Central memory CD4-positive, alpha-beta T cell (primary cell): ENCODE data around the gene HELZ2.
"Not testable (repeated sequence)": the region's sequence is repeated elsewhere in the genome, so short reads cannot be mapped to it uniquely, and the experiment has no call there.

Experiments
- DNase-seq: peaks from one replicate; pipeline ENCODE4 v3.0.0; 2022

Gene HELZ2

DNA sequence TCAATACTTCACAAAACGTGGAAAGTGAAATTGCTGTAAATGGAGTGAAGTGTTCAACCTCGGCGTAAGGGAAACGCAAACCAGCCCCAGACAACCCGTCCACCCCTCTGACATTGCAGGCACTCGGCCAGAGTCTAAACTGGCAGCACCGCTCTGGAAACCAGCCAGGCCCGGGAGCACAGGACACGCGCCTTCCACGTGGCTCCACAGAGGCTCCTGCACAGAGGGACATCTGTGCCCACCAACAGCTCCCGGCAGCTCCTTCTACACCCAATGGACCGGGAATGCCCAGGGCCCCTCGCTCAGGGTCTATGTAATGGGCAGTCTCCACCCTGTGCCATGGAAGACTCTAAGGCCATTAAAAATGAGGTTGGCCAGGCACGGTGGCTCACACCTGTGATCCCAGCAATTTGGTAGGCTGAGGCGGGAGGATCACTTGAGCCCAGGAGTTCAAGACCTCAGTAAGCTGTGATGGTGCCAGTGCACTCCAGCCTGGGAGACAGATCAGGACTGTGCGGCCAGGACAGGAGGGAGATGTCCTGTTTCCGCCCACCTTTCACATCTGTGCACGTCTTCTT lies 3.4 kb upstream of the HELZ2 start:
- no peak for DNase-seq

DNA sequence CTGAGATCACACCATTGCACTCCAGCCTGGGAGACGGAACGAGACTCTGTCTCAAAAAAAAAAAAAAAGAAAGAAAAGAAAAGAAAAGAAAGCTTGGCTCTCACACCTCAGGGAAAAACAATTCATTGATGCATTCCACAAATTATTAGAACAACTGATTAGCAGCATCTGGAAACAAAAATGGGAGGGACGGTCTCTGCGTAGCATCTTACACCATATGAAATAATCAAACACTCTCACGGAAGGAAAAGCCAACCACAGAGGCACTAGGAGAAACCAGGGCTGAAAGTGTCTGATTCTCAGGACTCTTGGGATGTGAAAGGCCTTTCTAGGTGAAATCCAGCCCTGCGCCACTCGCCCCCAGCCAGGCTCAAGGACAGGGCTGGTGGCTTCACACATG lies 2.3 kb upstream of the HELZ2 start:
- no peak for DNase-seq

DNA sequence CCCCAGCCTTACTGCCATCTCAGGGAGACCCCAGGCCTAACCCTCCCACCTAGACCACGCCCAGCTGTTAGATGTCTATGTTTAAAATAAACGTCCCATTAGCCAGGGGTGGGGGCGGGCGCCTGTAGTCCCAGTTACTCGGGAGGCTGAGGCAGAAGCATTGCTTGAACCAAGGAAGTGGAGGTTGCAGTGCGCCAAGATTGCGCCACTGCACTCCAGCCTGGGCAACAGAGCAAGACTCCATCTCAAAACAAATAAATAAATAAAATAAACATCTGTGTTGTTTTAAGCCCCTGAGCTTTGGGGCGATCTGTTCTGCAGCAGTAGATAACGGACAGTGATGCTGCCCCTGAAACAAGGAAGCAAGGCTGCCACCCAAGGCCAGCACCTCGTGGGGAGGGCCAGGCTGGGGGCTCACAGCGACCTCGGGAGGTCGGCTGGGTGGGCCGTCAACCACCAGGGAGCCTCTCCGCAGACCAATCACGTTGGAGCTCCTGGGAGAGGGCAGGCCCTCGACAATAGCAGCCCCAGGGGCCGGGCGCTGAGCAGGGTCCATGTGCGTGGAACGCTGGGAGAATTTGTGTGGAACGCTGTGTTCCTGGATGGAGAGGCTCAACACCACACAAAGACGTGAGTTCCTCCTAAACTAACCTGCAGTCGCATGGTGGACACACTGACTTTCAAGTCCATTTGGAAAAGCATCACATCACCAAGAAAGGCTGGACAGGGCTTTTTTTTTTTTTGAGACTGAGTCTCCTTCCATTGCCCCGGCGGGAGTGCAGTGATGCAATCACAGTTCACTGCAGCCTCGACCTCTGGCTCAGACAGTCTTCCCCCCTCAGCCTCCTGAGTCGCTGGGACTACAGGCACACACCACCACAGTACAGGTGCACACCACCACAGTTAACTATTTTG lies 1.0 kb upstream of the HELZ2 start:
- no peak for DNase-seq

DNA sequence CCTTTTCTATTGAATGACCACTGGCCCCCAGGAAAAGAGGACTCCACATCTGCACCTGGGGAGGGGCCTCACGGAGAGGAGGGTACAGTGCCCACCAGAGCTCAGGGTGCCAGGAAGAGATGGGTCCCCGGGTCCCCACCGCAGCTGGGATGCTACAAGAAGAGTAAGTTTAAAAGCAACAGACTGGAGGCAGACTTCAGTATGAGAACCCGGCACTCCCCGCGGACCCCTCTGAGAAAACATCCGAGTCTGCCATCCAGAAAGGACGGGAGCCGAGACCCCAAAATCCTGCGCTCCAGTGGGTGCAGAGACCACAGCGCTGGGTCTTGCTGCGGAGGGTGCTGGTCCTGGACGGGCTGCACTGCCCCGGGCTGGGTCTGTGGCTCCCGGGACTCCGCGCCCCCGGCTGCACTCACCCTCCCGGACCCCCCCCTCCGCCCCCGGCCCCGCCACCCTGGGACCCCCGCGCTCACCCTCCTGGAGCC lies 350 bp downstream of the HELZ2 start:
- DNase-seq, result no peak

DNA sequence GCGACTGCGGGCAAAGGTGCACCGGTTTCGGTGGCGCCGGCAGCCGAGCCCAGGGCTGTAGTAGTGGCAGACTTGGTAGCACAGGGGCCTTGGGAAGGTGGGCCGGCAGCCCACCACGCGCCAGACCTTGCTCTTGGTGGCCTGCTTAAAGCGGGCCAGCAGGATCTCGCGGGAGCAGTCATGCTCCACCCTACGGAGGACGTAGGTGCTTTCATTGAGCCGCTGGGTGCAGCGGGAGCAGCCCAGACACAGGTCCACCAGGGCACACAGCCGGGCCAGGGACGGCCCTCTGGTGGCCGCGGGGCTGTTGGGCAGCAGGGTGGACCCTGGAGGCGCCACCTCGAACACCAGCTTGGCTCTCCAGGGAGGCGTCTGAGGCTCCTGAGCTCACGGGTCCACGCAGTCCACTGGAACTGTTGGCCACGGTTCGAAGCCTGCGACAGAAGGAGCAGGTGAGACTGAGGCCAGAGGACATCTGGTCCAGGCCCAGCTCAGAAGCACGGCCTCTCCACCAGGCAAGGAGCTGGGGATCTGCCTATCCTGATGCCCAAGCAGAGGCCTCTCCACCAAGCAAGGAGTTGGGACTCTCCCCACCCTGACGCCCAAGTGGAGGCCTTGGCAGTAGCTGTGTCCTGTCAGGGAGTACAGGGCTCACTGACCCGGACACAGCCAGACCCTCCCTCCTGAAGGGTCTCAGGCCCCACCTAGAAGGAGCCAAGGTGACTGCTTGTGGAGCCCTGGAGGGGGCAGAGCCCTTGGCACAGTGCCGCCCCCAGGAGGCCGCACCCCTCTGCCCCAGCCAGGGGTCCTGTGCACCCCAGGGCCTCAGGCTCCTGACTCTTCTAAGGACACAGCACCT lies 1.0 kb downstream of the HELZ2 start:
- DNase-seq, result no peak

DNA sequence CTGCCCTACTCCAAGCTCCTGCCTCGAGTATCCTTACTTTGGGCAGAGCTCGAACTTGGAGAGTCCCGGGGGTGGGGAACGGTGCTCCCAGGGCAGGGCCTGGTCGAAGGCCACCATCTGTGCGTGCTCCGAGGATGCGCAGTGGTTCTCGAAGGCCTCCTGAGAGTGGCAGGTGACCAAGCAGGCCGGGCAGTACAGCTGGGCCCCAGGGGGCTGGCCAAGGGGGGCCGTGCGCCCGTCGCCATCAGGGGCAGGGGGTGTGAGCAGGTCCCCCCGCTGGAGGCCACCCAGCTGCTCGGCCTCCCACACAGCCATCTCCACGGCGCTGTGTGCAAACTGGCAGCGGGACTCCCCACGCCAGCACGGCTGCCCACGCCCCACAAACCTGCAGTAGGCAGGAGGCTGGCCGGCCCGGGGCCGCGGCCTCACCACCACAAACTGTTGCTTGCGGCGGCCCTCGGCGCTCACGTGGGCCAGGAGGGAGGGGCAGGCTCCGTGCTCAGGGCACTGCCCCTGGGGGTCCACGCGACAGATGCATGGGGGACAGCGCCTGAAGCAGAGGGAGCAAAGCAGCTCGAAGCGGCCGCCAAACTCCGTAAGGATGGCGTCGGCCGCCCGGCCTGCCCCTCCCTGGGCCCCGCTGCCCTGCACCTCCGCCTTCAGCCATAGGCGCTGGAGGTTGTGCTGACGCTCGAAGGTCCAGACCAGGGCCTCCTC lies 1.8 kb downstream of the HELZ2 start:
- no peak for DNase-seq

DNA sequence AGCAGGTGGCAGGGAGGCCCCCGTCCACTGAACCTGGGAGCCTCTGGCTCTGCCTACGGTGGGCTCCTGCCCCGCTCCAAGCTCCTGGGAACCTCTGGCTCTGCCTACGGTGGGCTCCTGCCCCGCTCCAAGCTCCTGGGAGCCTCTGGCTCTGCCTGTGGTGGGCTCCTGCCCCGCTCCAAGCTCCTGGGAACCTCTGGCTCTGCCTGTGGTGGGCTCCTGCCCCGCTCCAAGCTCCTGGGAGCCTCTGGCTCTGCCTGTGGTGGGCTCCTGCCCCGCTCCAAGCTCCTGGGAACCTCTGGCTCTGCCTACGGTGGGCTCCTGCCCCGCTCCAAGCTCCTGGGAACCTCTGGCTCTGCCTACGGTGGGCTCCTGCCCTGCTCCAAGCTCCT lies 3.0 kb downstream of the HELZ2 start:
- not testable (repeated sequence) for DNase-seq

DNA sequence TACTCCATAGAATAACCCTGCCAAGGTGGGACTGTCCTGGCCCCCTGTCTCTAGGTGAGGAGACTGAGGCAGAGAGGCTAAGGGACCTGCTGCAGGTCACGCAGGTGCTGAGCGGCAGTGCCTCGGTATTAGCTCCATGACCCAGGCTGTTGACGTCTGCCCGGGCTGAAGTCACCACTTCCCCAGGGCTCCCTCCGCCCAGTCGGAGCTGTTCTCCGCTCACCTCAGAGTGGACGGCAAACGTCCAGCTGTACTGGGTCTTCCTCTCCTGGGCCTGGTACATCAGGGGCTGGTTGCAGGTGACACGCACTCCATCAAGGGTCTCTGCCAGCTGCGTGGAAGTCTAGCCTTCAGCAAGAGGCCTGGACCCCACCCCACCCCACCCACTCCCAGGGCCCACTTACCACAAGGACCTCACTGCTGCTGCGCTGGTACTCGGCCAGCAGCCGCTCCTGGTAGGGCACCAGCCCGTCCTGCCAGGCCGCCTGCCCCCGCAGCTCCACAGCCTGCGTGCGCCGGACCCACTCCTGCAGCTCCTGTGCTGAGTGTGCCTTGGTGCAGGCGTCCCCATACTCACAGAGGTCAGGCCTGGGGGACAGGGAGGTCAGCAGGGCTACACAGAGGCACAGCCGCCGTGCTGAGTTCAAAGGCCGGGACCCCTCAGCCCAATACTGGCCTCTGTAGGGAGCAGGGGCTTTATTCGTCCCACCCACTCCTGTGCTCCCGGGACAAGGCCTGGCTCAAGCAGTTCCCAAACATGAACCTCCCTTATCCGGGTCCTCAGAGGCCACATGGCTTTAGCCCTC lies 3.6 kb downstream of the HELZ2 start:
- DNase-seq, result no peak

DNA sequence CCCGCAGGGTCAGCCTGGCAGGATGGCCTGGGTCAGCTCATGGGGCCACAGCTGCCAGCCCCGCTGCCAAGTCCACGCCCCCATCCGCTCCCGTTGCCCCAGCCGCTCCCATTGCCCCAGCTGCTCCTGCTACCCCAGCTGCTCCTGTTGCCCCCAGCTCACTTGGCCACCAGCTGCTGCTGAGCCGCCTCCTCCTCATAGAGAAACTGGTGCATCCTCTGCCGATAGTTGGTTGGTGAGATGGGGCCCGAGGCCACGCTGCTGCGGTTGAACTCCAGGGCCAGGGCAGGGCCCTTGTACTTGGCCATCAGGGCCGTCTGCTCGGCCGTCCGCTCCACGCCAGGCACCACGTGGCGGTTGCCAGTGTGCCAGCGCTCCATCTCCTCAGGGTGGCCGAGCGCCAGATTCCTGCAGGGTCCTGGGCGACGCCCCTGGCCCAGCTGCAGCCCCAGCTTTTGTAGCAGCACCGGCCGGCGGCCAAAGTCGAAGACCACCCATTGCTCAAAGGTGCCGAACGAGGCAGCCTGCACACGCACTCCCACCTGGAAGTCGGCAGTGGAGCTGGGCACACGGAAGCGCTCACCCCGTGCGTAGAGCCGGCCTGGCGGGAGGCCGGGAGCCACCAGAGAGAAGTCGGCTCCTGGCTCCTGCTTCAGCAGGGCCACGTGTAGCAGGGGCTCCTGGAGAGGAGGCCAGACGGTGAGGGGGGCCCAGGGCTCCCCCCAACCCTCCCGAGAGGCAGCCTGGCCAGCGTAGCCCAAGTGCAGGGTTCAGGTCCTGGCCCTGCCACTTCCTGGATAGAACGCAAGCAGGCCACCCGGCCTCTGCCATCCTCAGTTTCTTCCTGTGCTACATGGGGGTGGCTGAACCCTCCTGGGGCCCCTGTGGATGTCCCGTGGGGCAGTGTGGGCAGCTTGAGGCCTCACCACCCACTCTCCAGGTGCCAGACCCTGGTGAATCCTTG lies 4.8 kb downstream of the HELZ2 start:
- DNase-seq, result no peak

DNA sequence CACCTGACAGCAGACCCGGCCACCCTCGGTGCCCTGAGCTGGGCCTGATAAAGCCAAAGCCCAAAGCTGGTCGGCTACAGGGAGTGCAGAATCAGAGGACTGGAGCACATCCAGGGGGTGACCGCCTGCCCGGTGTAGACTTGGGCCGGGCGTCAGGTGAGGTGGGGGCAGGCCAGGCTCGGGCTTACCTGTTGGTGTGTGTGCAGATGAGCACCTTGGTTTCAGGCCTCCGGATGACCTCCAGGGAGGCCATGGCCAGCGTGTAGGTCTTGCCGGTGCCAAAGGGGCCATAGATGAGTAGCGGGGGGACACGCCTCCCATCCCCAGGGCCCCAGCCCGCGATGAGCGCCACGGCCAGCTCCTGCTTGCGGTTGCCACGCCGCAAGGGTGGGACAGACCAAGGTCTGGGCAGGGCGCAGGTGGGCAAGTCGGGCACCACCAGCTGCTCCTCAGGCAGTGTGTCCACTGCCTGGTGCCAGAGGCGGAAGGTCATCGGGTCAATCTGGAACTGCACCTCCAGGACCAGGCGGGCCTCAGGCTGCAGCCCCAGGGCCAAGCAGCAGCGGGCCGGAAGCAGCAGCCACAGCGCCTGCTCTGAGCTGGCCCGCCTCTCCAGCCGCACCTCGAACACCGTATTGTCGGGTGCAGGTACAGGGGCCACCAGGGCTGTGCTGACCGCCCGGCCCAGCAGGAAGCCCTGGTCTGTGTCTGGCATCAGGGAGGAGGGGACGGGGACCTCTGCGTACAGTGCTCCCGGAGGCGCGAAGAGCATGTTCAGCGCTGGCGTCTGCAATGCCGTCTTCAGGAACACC lies 5.7 kb downstream of the HELZ2 start:
- DNase-seq, result no peak

DNA sequence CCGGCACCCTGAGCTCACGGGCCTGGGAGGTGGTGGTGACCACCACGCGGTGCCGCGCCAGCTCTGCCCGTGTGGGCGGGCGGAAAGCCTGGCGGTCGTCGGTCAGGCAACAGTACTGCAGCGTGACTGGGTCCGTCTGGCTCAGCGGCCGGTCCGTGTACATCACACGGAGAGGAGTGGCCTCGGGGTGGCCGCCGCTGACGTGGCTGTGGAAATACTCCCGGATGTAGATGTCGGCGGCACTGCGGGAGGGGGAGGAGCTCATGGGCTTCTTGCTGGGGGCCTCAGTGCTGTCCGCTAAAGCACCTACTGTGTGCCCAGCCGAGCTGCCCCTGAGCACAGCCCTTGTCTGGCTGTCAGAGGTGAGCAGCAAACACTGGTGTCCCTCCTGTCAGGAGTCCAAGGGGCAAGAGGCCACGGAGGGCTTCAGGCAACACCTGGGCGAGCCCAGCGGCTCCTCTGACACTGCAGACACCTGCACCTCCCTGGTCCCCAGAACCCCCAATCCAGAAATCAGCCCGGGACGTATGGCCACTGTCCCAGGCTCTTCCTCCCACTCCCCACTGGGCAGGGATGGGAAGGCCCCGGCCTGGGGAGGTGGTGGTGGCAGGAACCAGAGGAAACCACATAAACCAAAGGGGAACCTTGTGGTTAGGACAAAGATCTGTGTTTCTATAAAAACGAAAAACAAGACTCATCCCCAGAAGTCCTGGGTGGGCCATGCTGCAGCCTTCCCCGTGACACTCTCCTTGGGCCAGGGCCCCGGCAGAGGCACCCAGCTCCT lies 6.5 kb downstream of the HELZ2 start:
- DNase-seq, result peak; percentile 46

DNA sequence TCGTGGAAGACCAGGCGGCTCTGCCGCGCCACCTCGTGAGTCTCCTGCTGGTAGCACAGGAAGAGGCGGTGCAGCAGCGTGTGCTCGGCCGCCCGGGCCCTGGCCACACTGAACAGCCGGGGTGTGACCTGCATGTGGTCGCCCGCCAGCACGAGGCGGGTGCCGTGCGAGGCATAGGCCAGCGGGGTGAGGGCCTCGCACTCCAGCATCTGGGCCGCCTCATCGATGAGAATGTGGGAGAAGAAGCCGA lies 7.0 kb downstream of the HELZ2 start:
- DNase-seq, result no peak

DNA sequence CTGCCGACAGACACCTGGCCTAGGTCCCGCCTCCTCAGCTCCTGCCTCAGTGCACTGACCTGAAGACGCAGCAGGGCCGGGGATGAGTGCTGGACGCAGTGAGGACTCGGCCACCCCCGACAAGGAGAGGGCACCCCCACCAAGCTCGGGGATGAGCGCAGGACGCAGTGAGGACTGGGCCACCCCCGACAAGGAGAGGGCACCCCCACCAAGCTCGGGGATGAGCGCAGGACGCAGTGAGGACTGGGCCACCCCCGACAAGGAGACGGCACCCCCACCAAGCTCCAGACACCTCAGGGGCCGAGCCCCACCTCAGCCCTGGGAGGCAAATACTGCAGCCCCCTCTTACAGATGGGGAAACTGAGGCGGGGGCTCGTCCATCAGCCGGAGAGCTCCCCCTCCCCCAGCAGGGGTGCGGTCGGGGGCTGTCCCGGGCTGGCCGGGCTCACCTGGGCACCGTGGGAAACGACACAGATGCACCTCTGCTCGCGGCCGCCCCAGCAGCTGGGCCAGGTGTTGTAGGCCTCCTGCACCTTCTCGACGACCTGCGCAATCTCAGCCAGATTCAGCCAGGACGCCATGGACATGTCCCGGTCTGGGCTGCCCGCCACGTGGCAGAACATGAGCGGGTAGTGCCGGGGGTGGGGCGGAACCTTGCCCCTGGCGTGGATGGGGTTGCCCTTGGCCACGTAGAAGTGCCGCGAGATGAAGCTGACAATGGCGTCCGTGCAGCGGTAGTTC lies 7.5 kb downstream of the HELZ2 start:
- no peak for DNase-seq

DNA sequence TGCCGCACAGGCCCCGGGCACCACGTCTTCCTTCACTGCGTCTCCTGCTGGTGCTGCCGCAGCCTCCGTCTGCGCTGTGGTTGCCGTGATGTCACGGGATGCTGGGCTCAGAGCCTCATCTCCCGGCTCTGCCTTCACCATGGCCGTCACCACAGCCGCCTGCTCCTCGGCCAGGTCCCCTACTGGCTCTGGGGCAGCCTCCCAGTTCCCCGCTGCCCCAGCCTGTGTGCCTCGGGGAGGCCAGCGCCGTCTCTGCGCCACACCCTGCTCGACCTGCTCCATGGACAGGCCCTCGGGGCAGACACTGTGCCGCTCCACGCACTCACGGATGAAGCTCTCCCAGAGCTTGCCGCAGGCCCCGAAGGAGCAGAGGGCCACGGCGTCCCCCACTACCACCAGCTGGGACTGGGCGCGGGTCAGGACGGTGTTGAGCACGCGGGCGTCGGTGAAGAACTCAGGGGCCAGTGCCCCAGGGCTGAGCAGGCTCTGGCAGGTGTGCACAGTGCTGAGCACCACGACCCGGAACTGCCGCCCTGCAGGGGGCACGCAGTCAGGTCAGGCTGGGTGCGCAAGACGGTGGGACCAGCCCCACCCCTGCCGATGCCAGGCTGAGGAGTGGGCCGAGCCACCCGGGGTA lies 8.2 kb downstream of the HELZ2 start:
- no peak for DNase-seq

DNA sequence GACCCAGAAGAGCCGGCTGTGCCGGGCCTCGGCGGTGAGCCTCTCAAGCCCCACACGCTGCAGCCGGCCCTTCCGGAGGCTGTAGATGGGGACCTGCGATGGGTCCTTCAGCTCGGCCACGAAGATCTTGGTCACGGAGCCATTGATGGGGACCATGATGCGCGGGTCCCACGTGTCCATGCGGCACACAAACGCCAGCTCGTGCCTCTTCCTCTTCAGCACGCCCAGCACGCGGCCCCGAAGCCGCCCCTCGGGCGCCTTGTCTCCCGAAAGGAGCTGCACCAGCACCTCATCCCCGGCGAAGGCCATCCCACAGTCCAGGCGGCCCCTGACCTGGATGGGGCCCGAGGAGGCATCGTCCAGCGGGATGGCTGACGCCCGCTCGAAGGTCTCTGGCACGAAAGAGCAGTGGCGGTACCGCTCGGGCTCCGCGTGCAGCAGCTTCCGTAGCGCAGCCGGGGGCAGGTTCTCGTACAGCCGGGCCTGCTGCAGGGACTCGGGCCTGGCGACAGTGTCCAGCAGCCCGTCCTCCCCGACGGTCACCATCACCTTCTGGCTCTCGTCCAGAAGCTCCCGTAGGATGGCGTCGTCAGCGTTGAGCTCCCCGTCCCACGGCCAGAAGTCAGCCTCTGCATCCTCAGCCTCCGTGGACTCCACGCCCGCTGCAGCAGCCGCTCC lies 8.9 kb downstream of the HELZ2 start:
- DNase-seq, result no peak

DNA sequence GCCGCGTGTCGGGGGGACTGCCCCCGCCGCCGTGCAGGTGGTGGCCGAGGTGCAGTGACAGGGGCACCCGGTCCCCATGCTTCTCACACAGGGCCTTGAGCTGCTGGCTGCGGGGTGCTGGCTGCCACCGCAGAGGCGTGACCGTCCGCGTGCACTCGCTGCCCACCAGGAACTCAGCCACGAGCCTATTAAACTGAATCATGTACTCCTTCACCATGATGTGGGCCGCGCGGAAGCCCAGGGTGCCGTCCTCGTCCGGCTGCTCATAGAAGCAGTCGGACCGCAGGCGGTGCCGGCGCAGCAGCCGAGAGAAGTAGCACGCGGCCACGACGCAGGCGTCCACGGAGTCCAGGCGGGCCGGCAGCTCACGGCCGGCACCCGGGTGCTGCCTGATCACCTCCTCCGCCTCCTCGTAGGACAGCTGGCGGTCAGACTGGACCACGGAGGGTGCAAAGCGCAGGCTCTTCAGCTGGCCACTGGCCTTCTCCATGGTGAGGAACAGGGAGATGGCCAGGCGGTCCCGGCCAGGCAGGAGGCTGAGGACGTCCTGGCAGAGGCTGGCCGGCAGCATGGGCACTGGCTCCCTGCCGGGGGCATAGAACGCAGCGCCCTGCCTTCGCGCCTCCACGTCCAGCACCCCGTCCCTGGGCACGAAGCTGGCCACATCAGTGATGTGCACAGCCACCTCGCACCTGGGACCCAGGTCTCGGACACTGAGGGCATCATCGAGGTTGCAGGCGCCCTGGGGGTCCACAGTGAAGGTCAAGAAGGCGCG lies 9.8 kb downstream of the HELZ2 start:
- DNase-seq, result no peak
